ENCODE results near the gene STYXL2.

The STYXL2 gene

DNA sequence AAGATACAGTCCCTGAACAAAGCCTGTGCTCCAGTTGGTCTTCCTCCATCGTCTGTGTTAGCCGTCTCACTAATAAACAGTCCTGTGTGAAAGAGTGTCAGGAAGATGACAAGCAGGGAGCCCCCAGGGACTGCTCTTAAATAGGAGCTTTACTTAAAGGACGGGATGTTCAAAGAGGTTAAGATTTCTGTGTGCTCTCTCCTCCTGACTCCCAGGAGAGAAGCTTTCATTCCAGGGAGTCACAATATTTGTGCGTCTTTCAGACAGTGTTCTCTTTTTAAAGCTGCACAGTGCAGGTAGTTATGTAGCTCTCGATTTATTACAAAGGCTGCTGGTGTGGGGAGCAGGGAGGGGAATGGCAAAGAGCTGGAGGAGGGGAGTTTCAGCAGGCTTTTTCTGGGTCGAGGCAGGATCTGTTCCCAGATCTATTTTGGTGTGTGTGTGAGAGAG lies 43.5 kb downstream of the STYXL2 start:
- no peak for DNase-seq

DNA sequence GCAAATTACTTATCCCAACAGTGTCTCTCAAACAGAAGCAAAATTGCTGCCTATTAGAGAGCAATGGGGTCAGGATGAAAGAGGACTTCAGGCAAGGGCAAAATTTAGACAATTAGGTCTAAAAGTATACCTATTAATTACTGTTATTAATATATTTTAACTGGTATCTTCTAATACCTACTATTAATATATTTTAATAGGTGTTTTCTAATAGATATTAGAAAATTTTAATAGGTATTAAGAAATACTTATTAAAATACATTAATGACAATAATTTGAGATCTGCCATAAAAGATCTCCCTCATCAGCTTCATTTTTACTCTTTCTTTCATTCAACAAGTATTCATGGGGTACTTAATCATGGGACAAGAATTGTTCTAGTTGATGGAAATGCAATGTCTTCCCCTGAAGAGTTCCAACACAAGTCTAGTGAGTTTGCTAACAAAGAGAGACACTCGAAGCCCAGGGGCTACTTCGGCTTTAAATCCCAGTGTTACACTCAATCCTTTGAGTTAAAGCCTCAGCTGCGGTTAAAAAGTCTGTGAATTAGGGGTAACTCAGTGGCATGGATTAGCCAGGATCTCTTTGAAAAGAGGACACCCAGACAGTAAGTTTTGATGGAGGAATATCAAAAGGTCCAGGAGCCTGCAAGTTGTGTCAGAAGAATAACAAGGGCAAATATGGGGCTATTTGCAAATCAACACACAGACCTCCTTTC lies 44.1 kb downstream of the STYXL2 start:
- DNase-seq, result no peak

DNA sequence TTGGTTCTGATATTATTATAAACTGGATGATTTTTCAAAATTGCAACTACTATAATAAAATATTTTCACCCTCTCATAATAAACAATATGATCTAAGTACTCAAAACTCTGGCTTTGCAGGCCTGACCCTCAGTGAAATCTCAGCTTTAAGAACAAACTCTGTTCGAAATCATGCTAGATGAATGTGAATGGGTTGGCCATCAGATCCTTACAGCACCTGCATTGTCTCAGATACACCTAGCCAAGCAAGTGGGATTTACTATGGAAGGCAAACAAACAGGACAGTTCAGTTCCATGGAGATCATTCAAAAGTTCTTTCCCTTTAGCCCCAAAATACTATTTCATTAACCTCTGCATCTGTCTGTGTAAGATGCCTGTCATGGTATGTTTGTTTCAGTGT lies 44.8 kb downstream of the STYXL2 start:
- DNase-seq, result no peak

DNA sequence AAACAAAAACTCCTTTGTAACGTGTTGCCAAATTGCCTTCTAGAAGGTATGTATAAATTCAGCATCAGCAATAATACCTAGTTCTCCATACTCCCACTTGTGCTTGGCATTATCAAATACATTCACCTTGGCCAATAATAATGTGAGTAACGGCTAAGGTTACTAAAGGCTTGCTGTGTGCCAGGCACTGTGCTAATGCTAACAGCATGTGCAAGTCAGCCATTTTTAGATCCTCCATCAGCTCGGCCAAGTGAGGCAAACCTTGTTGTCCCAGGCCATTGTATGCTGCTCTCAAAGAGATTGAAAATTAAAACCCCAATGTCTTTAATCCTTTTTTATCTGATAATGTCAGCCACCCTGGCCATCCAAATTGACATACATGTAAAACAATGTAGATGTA lies 48.1 kb downstream of the STYXL2 start:
- no peak for DNase-seq
